ENCODE measurements around the gene SLC4A4. TPM values are rescaled to one million over a fixed set of nuclear protein-coding genes. Genes with fewer than 3 reads are reported as not detected.

The SLC4A4 gene
- total RNA-seq, 4 donors from 2014 or later = 0.42 to 1.4 (median 0.65) TPM

DNA sequence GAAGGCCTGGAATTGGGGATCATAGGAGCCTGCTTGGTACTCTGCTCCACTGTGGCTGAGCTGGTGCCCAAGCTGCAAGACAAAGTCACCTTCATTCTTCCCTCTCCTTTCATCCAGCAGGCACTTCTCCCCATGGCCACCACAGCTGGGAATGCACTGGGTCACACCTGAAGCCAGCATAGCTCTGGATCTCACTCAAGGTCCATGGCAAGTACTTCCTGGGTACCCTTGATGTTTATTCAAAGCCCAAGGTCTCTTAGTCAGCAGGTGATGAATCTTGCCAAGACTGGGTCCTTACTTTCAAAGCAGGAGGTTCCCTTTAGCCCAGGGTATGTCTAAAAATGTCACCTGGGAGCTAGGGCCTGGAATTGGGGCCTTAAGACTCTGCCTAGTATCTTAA lies 4.9 kb upstream of the SLC4A4 start:
- ATAC-seq (no peak), DNase-seq (no peak)
- H3K36me3 ChIP-seq = no peaks in the 10 kb centered on the region
- no peak overlapping the region for H3K4me3 ChIP-seq
- H3K4me1 ChIP-seq = no peaks in the 10 kb centered on the region
- intact Hi-C loops (cut with DNase I; ENCODE audit: low total_unique reads) (no loop called here), in situ Hi-C loops (cut with MboI; ENCODE audit: low sequenced_read_pairs in 4 of 4) (no loop called here)
- no peak for TF ChIP-seq POLR2A (IDR thresholded peaks at IDR 0.05)
- no peaks in the 10 kb centered on the region for H3K27me3 ChIP-seq
- H3K9me3 ChIP-seq = no peaks in the 10 kb centered on the region
- no peak overlapping the region for H3K27ac ChIP-seq

DNA sequence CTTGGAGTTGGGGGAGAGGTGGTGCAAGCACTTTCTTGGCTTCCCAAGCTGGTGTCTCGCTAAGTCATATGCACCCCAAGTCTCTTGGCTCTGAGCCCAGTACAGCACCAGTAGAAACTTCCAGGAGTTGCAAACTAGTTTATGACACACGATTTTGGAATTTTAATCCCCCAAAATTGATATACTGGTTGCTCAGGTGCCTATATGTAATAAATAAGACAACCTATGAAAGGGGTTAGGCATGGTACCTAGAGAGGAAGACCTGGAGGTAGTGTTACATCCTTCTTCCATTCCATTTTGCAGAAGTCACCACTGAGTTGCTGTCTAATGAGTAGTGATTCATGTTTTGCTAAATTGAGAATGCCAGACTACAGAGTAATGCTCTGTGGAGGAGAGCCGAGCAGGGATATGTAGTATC lies 4.3 kb upstream of the SLC4A4 start:
- ATAC-seq = no peak
- intact Hi-C loops (cut with DNase I; ENCODE audit: low total_unique reads) = no loop called here
- no peaks in the 10 kb centered on the region for H3K36me3 ChIP-seq
- in situ Hi-C loops (cut with MboI; ENCODE audit: low sequenced_read_pairs in 4 of 4) = no loop called here
- TF ChIP-seq, protein P1, sequence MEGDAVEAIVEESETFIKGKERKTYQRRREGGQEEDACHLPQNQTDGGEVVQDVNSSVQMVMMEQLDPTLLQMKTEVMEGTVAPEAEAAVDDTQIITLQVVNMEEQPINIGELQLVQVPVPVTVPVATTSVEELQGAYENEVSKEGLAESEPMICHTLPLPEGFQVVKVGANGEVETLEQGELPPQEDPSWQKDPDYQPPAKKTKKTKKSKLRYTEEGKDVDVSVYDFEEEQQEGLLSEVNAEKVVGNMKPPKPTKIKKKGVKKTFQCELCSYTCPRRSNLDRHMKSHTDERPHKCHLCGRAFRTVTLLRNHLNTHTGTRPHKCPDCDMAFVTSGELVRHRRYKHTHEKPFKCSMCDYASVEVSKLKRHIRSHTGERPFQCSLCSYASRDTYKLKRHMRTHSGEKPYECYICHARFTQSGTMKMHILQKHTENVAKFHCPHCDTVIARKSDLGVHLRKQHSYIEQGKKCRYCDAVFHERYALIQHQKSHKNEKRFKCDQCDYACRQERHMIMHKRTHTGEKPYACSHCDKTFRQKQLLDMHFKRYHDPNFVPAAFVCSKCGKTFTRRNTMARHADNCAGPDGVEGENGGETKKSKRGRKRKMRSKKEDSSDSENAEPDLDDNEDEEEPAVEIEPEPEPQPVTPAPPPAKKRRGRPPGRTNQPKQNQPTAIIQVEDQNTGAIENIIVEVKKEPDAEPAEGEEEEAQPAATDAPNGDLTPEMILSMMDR (IDR thresholded peaks at IDR 0.05 in 4 of 5, conservative IDR thresholded peaks at IDR 0.05 in 1 of 5) = no peak
- no peak for TF ChIP-seq POLR2A (IDR thresholded peaks at IDR 0.05)
- H3K27me3 ChIP-seq = no peaks in the 10 kb centered on the region
- no peaks in the 10 kb centered on the region for H3K4me1 ChIP-seq
- no peak overlapping the region for H3K27ac ChIP-seq
- H3K9me3 ChIP-seq = no peaks in the 10 kb centered on the region
- no peak for DNase-seq
- H3K4me3 ChIP-seq = no peak overlapping the region

DNA sequence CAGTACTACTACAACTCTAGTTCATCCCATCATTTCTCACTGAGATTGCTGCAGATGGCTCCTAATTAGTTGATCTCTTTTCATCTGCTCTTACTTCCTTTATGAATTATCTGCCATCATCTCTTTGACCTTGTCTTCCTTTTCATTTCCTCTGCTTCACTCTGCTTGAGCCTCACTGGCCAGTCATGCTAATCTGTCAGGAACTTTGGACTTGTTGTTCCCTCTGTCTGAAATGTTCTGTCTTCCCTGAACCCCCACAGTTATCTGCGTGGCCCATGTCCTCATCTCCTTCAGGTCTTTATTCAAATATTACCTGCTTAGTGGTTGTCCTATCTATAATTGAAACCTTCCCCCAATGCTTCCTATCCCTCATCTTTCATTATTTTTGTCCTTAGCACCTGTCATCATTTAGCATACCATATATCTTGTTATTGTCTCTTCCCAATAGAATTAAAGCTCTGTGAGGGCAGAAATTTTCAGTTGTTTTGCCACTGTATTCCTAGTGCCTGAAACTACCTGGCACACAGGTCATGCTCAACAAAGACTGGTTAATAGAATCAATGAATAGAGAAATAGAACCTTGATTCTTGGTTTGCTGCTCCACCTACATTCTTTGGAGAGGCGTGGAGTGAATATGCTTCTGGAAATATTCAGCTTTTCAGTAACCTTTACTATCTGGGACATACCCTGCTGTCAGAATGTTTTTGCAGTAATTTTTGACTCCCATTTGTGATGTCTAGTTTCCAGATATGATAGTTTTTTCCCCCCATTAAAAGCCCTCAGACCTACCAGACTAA lies 5.0 kb downstream of the SLC4A4 start:
- H3K27me3 ChIP-seq = no peaks in the 10 kb centered on the region
- DNase-seq = no peak
- H3K4me1 ChIP-seq = no peaks in the 10 kb centered on the region
- no peaks in the 10 kb centered on the region for H3K36me3 ChIP-seq
- H3K27ac ChIP-seq = no peak overlapping the region
- TF ChIP-seq POLR2A (IDR thresholded peaks at IDR 0.05) = no peak
- TF ChIP-seq, protein P1 (IDR thresholded peaks at IDR 0.05 in 4 of 5, conservative IDR thresholded peaks at IDR 0.05 in 1 of 5) = no peak
- ATAC-seq = no peak
- H3K9me3 ChIP-seq = no peaks in the 10 kb centered on the region
- in situ Hi-C loops (cut with MboI; ENCODE audit: low sequenced_read_pairs in 4 of 4) = no loop called here
- intact Hi-C loops (cut with DNase I; ENCODE audit: low total_unique reads) = no loop called here
- H3K4me3 ChIP-seq = no peak overlapping the region

DNA sequence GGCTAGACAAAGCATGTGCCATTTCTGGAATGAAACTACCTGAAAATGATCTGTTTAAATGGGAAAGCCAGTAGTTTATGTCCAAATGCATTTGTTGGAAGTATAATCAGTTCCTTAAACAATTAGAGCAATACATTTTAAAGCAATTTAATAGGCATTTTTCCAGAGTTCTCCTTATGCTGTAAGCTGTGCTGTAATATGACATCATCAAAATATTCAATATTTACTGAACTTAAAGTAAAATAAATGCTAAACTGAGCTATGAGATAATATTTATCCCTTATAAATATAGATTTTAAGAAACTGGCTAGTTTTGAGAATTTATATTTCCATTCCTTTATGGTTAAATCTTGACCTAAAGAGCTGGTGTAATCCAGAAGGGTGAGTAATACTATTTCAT lies 7.9 kb downstream of the SLC4A4 start:
- in situ Hi-C loops (cut with MboI; ENCODE audit: low sequenced_read_pairs in 4 of 4) = no loop called here
- no peak overlapping the region for H3K4me3 ChIP-seq
- TF ChIP-seq, protein P1 (IDR thresholded peaks at IDR 0.05 in 4 of 5, conservative IDR thresholded peaks at IDR 0.05 in 1 of 5) = no peak
- no peak for TF ChIP-seq POLR2A (IDR thresholded peaks at IDR 0.05)
- no peaks in the 10 kb centered on the region for H3K27me3 ChIP-seq
- DNase-seq (no peak), ATAC-seq (no peak)
- H3K9me3 ChIP-seq = no peaks in the 10 kb centered on the region
- no peaks in the 10 kb centered on the region for H3K36me3 ChIP-seq
- H3K27ac ChIP-seq = no peak overlapping the region
- no peaks in the 10 kb centered on the region for H3K4me1 ChIP-seq
- intact Hi-C loops (cut with DNase I; ENCODE audit: low total_unique reads) = no loop called here

DNA sequence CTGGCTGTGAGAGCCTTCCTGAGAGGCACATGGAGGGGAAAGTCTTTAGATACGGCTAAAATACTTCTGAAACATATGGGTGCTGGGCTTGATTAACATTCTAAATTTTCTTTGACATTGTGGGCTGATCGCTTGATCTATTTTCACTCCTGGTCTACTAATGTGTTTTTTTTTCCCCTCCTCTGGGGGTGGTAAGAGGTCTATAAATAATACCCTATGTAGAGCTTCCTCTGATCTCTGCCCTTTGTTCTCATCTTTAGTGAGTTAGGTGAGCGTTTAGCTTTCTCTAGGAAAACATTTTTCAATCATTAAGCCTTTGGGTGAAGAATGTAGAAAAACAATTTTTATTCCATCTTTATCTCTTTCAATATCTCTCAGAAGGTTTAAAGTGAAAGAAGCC lies 9.8 kb downstream of the SLC4A4 start:
- no peak overlapping the region for H3K4me3 ChIP-seq
- intact Hi-C loops (cut with DNase I; ENCODE audit: low total_unique reads) = no loop called here
- no peaks in the 10 kb centered on the region for H3K9me3 ChIP-seq
- ATAC-seq (no peak), DNase-seq (no peak)
- no peaks in the 10 kb centered on the region for H3K27me3 ChIP-seq
- TF ChIP-seq POLR2A (IDR thresholded peaks at IDR 0.05) = no peak
- TF ChIP-seq, protein P1 (IDR thresholded peaks at IDR 0.05 in 4 of 5, conservative IDR thresholded peaks at IDR 0.05 in 1 of 5) = no peak
- no peaks in the 10 kb centered on the region for H3K36me3 ChIP-seq
- in situ Hi-C loops (cut with MboI; ENCODE audit: low sequenced_read_pairs in 4 of 4) = no loop called here
- H3K27ac ChIP-seq = no peak overlapping the region
- no peaks in the 10 kb centered on the region for H3K4me1 ChIP-seq

All from gastrocnemius medialis (tissue), 4 donors.